Trophoblast cell (in vitro differentiated cells and primary cell): Measurements from ENCODE around the gene NHERF1.

Source experiments
- DNase-seq, 2 donors: peaks; one replicate each; pipeline ENCODE4 v3.0.0-alpha.2; 2016
- H2AFZ ChIP-seq: 2 replicates; pipeline ENCODE4 v1.6.1; 2013; ENCODE audit warnings: low read length, moderate library complexity, mild to moderate bottlenecking; ENCODE audit not compliant: insufficient read depth, poor library complexity
- H2AK5ac ChIP-seq: 2 replicates; pipeline ENCODE4 v1.6.1; 2013; ENCODE audit warnings: mild to moderate bottlenecking, low read length
- H2BK120ac ChIP-seq: 2 replicates; pipeline ENCODE4 v1.6.1; 2013; ENCODE audit warnings: low read length, mild to moderate bottlenecking, moderate library complexity; ENCODE audit not compliant: insufficient read depth, poor library complexity
- H2BK12ac ChIP-seq: 2 replicates; pipeline ENCODE4 v1.6.1; 2013; ENCODE audit warnings: mild to moderate bottlenecking, low read length, moderate library complexity
- H2BK5ac ChIP-seq: 2 replicates; pipeline ENCODE4 v1.6.1; 2013; ENCODE audit warnings: low read length, low read depth, moderate library complexity, mild to moderate bottlenecking; ENCODE audit not compliant: poor library complexity
- H3K14ac ChIP-seq: 2 replicates; pipeline ENCODE4 v1.6.1; 2013; ENCODE audit warnings: mild to moderate bottlenecking, low read length
- H3K18ac ChIP-seq: 2 replicates; pipeline ENCODE4 v1.6.1; 2013; ENCODE audit warnings: mild to moderate bottlenecking, low read length
- H3K23ac ChIP-seq: 2 replicates; pipeline ENCODE4 v1.6.1; 2013; ENCODE audit warnings: low read length
- H3K27ac ChIP-seq: 2 replicates; pipeline ENCODE4 v1.5.1; 2013; ENCODE audit warnings: low read depth, mild to moderate bottlenecking, inconsistent platforms, low read length, moderate library complexity
- H3K27me3 ChIP-seq: 2 replicates; pipeline ENCODE4 v1.6.1; 2013; ENCODE audit warnings: inconsistent platforms, mild to moderate bottlenecking, low read length, moderate library complexity; ENCODE audit not compliant: insufficient read depth
- H3K36me3 ChIP-seq, 2 experiments: 1 replicate in 1 of 2; 2 replicates in 1 of 2; pipeline ENCODE4 v1.6.1; 2013; ENCODE audit warnings: low read length in 2 of 2, mild to moderate bottlenecking in 2 of 2, moderate library complexity in 1 of 2; ENCODE audit not compliant: insufficient read depth in 2 of 2, control insufficient read depth in 1 of 2
- H3K4ac ChIP-seq: 2 replicates; pipeline ENCODE4 v1.6.1; 2013; ENCODE audit warnings: low read depth, mild to moderate bottlenecking, low read length, moderate library complexity
- H3K4me1 ChIP-seq, 2 experiments: 1 replicate in 1 of 2; 2 replicates in 1 of 2; pipeline ENCODE4 v1.6.1; 2013; ENCODE audit warnings: low read length in 2 of 2, mild to moderate bottlenecking in 2 of 2, moderate library complexity in 1 of 2; ENCODE audit not compliant: insufficient read depth in 2 of 2, control insufficient read depth in 1 of 2
- H3K4me2 ChIP-seq: 2 replicates; pipeline ENCODE4 v1.6.1; 2013; ENCODE audit warnings: inconsistent platforms, mild to moderate bottlenecking, low read length, moderate library complexity
- H3K4me3 ChIP-seq: 2 replicates; pipeline ENCODE4 v1.5.1; 2013; ENCODE audit warnings: mild to moderate bottlenecking, low read depth, low read length, inconsistent platforms
- H3K79me1 ChIP-seq: one replicate; pipeline ENCODE4 v1.6.1; 2013; ENCODE audit warnings: low read length
- H3K79me2 ChIP-seq: 2 replicates; pipeline ENCODE4 v1.6.1; 2013; ENCODE audit warnings: low read length, mild to moderate bottlenecking; ENCODE audit not compliant: control insufficient read depth, insufficient read depth, poor library complexity
- H3K9ac ChIP-seq: 2 replicates; pipeline ENCODE4 v1.6.1; 2013; ENCODE audit warnings: mild to moderate bottlenecking, low read length
- H3K9me3 ChIP-seq: 2 replicates; pipeline ENCODE4 v1.6.1; 2013; ENCODE audit warnings: low read depth, mild to moderate bottlenecking, control low read depth, inconsistent platforms, low read length; ENCODE audit not compliant: insufficient read depth
- H4K12ac ChIP-seq: 2 replicates; pipeline ENCODE4 v1.6.1; 2013; ENCODE audit warnings: low read depth, mild to moderate bottlenecking, low read length, moderate library complexity
- H4K8ac ChIP-seq: 2 replicates; pipeline ENCODE4 v1.6.1; 2013; ENCODE audit warnings: low read depth, mild to moderate bottlenecking, low read length, moderate library complexity
- H4K91ac ChIP-seq: one replicate; pipeline ENCODE4 v1.6.1; 2013; ENCODE audit warnings: low read depth, mild to moderate bottlenecking, low read length, moderate library complexity
- WGBS: extraction: QIAGEN DNeasy Blood & Tissue Kit; methylation state at CpG from one replicate; pipeline ENCODE4 v1.1.7; 2013; ENCODE audit warnings: missing lambda C conversion rate; ENCODE audit not compliant: insufficient read length, insufficient coverage; ENCODE audit errors: extremely low coverage; 5-methylcytosine and 5-hydroxymethylcytosine counted together

The NHERF1 gene

DNA sequence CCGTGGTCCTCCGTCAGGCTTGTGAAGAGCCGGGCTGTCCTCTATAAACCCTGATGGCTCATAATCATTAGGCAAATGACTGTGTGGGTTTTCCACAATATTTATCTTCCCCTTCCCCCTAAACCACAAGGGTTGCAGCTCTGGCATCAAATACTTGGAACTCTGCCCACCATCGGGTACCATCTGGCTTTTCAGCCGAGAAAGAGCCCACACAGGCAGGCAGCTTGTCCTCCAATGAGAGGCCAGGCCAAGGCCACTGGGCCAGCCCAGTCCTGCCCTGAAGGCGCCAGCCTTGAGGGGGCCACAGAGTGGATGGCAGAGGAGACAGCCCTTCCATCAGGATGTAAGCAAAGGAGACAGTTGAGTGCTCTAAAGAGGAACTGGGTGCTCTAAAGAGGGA lies 59.5 kb downstream of the NHERF1 start:
- Histone ChIP-seq H3K27me3 (no peaks in the 10 kb centered on the region), H2BK120ac (no peak overlapping the region), H3K36me3 (peaks cover 17% of the 10 kb centered on the region in 2 experiments), H2AK5ac (no peak overlapping the region), H4K12ac (no peak overlapping the region), H4K8ac (no peak overlapping the region), H3K4ac (no peak overlapping the region), H3K14ac (no peak overlapping the region), H2BK12ac (no peak overlapping the region), H4K91ac (no peak overlapping the region), H3K23ac (no peak overlapping the region), H3K79me2 (no peaks in the 10 kb centered on the region), H3K4me3 (no peak overlapping the region), H3K27ac (no peak overlapping the region), H3K9ac (no peak overlapping the region), H3K18ac (no peak overlapping the region), H3K79me1 (no peaks in the 10 kb centered on the region), H3K9me3 (no peaks in the 10 kb centered on the region), H3K4me2 (no peak overlapping the region), H2AFZ (no peak overlapping the region), H2BK5ac (no peak overlapping the region), H3K4me1 (no peaks in the 10 kb centered on the region)
- DNase-seq: no peak
- no CpG with 5 or more reads among the region's 6 CpGs for WGBS

- WGBS: no CpG with 5 or more reads among the region's 17 CpGs
- Histone ChIP-seq H3K79me2 (no peaks in the 10 kb centered on the region), H3K18ac (no peak overlapping the region)
These were observed 60.4 kb downstream of the NHERF1 start for GRCh38 chr17:74808714-74809430.

DNA sequence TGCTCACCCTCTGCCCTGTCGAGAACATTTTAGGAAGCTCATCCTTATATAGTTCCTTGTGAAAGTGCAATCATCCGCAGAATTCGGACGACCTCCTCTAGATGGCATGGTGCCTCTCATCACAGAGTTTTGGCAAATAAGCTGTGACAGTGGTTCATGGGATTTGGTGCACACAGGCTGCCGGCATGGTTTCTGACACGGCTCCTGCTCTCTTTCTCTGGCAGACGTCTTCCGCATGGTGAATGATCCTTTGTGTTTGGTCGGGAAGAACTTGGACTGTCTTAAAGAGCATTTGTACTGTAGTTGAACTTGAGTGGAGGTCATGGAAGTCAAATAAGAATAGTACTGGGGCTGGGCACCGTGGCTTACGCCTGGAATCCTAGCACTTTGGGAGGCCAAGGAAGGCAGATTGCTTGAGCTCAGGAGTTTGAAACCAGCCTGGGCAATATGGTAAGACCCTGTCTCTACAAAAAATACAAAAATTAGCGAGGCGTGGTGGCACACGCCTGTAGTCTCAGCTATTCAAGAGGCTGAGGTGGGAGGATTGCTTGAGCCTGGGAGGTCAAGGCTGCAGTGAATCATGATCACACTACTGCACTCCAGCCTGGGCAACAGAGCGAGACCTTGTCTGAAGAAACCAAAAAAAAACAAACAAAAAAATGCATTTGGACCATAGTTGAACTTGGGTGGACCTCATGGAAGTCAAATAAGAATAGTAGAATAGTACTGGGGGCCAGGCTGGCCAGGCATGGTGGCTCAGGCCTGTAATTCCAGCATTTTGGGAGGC lies 62.5 kb downstream of the NHERF1 start:
- H3K4me2 ChIP-seq: no peak overlapping the region
- H4K91ac ChIP-seq: no peak overlapping the region
- no peaks in the 10 kb centered on the region for H3K79me1 ChIP-seq
- H4K12ac ChIP-seq: no peak overlapping the region
- H3K4me1 ChIP-seq: no peaks in the 10 kb centered on the region
- peaks cover 2% of the 10 kb centered on the region for H3K9me3 ChIP-seq
- H3K23ac ChIP-seq: no peak overlapping the region
- WGBS: no CpG with 5 or more reads among the region's 15 CpGs
- H3K27ac ChIP-seq: no peak overlapping the region
- no peaks in the 10 kb centered on the region for H3K79me2 ChIP-seq
- no peak for DNase-seq
- no peaks in the 10 kb centered on the region for H3K27me3 ChIP-seq
- peaks cover 13 to 15% of the 10 kb centered on the region in 2 experiments for H3K36me3 ChIP-seq
- H3K4me3 ChIP-seq: no peak overlapping the region
- H2AFZ ChIP-seq: no peak overlapping the region
- H2BK12ac ChIP-seq: no peak overlapping the region
- H2BK120ac ChIP-seq: no peak overlapping the region
- no peak overlapping the region for H4K8ac ChIP-seq
- no peak overlapping the region for H3K4ac ChIP-seq
- H2AK5ac ChIP-seq: no peak overlapping the region
- H3K18ac ChIP-seq: no peak overlapping the region
- no peak overlapping the region for H3K14ac ChIP-seq
- H2BK5ac ChIP-seq: no peak overlapping the region
- no peak overlapping the region for H3K9ac ChIP-seq

More at GRCh38 chr17:74808714-74809430, 60.4 kb downstream of the NHERF1 start:
- Histone ChIP-seq H4K8ac (no peak overlapping the region), H2BK120ac (no peak overlapping the region), H3K4me2 (no peak overlapping the region), H3K14ac (no peak overlapping the region), H2BK5ac (no peak overlapping the region), H4K91ac (no peak overlapping the region), H3K4me1 (no peaks in the 10 kb centered on the region), H2AK5ac (no peak overlapping the region), H3K36me3 (peaks cover 17% of the 10 kb centered on the region in 2 experiments), H3K4ac (no peak overlapping the region), H3K9ac (no peak overlapping the region), H4K12ac (no peak overlapping the region), H3K79me1 (no peaks in the 10 kb centered on the region), H3K27me3 (no peaks in the 10 kb centered on the region), H2BK12ac (no peak overlapping the region), H3K23ac (no peak overlapping the region), H3K4me3 (no peak overlapping the region), H2AFZ (no peak overlapping the region), H3K27ac (no peak overlapping the region), H3K9me3 (no peaks in the 10 kb centered on the region)
- no peak for DNase-seq

DNA sequence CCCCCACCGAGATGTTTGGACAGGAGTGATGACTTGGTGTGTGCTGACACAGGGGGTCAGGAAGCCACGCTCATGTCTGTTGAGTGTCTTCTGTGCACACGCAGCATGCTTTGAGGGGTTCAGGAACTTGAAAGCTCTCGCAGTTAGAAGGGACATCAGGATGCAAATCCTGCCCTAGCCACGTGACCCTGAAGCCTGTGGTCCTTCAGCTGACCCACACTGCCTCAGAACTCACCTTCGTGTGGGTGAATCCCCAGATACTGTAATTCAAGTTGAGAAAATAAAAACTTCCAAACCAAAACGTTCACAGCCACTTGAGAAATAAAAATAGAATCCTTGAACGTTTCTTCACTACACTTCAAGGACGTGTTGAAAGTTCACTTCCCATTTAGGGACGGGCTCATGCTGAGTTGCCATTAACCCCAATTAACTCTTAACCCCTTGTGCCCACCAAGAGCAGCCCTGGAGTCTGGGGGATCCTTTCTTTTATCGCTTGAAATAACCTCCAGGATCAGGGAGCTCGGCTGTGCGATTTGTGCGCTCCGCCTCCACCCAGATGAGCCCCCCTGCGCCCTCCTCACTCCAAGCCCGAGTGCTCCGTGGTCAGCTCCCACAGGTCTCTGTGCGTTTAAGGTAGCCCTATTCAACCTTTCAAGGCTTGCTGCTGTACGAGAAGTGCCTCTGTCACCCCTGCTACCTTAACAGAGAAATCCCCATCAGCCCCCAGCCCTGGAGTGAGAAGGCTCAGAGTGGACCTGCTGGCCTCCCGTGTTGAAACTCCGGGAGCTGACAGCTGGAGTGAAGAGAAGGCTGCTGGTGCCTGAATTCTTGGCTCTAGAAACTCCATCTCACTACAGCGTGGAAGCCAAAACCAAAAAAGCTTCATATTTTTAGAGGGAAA lies 63.9 kb downstream of the NHERF1 start:
- WGBS: no CpG with 5 or more reads among the region's 23 CpGs
- Histone ChIP-seq H3K36me3 (peaks cover 12 to 17% of the 10 kb centered on the region in 2 experiments), H3K4me1 (no peaks in the 10 kb centered on the region), H3K9ac (no peak overlapping the region), H2AFZ (no peak overlapping the region), H3K79me2 (no peaks in the 10 kb centered on the region), H3K27me3 (no peaks in the 10 kb centered on the region), H3K14ac (no peak overlapping the region), H3K9me3 (peaks cover 2% of the 10 kb centered on the region), H3K18ac (no peak overlapping the region), H3K23ac (no peak overlapping the region), H2BK5ac (no peak overlapping the region), H2BK12ac (no peak overlapping the region), H3K27ac (no peak overlapping the region), H4K8ac (no peak overlapping the region), H4K12ac (no peak overlapping the region), H2AK5ac (no peak overlapping the region), H2BK120ac (no peak overlapping the region), H4K91ac (no peak overlapping the region), H3K4me2 (no peak overlapping the region), H3K4ac (no peak overlapping the region), H3K4me3 (no peak overlapping the region), H3K79me1 (no peaks in the 10 kb centered on the region)
- no peak for DNase-seq
